Measurements from ENCODE around the gene SSR4. TPM values are rescaled to one million over a fixed set of nuclear protein-coding genes. Genes with fewer than 3 reads are reported as not detected.
A peak's percentile ranks its signal among the peaks of the same experiment; 100 is the strongest.

Gene SSR4
- total RNA-seq, 1 donor, result 156 TPM

GRCh38 chrX:153800177-153800722 is 5.8 kb downstream of the SSR4 start:
- Histone ChIP-seq H3K79me2 (ENCODE audit: insufficient read depth, low read length) (peaks cover 20% of the 10 kb centered on the region), H2AFZ (ENCODE audit: low read length) (no peak overlapping the region), H3K27ac (ENCODE audit: low read depth, low read length) (no peak overlapping the region), H3K9me3 (ENCODE audit: low read depth, low read length) (no peaks in the 10 kb centered on the region), H3K4me2 (ENCODE audit: insufficient read depth, low read length) (no peak overlapping the region), H3K4me1 (ENCODE audit: insufficient read depth, low read length) (peaks cover 6% of the 10 kb centered on the region), H3K4me3 (ENCODE audit: insufficient read depth, low read length) (no peak overlapping the region), H4K20me1 (ENCODE audit: insufficient read depth, low read length) (peaks cover 16% of the 10 kb centered on the region), H3K27me3 (ENCODE audit: insufficient read depth, low read length) (no peaks in the 10 kb centered on the region), H3K36me3 (ENCODE audit: insufficient read depth, low read length) (peaks cover 3% of the 10 kb centered on the region)
- no peak for DNase-seq (ENCODE audit: insufficient read length, low spot score, missing footprints)
- TF ChIP-seq CTCF (IDR thresholded peaks at IDR 0.05; ENCODE audit: extremely low read depth, low read depth, low read length), result no peak

GRCh38 chrX:153800746-153801145 is 6.3 kb downstream of the SSR4 start:
- Histone ChIP-seq H2AFZ (ENCODE audit: low read length) (no peak overlapping the region), H3K9me3 (ENCODE audit: low read depth, low read length) (no peaks in the 10 kb centered on the region), H3K79me2 (ENCODE audit: insufficient read depth, low read length) (peaks cover 15% of the 10 kb centered on the region), H3K4me2 (ENCODE audit: insufficient read depth, low read length) (no peak overlapping the region), H3K4me3 (ENCODE audit: insufficient read depth, low read length) (no peak overlapping the region), H3K27me3 (ENCODE audit: insufficient read depth, low read length) (no peaks in the 10 kb centered on the region), H3K4me1 (ENCODE audit: insufficient read depth, low read length) (peaks cover 2% of the 10 kb centered on the region), H4K20me1 (ENCODE audit: insufficient read depth, low read length) (peaks cover 12% of the 10 kb centered on the region), H3K36me3 (ENCODE audit: insufficient read depth, low read length) (peaks cover 3% of the 10 kb centered on the region), H3K27ac (ENCODE audit: low read depth, low read length) (no peak overlapping the region)
- no peak for TF ChIP-seq CTCF (IDR thresholded peaks at IDR 0.05; ENCODE audit: extremely low read depth, low read depth, low read length)
- DNase-seq (ENCODE audit: insufficient read length, low spot score, missing footprints), result peak; percentile 88

- no peak overlapping the region for H2AFZ ChIP-seq (ENCODE audit: low read length)
- peaks cover 3% of the 10 kb centered on the region for H3K36me3 ChIP-seq (ENCODE audit: insufficient read depth, low read length)
- H3K4me1 ChIP-seq (ENCODE audit: insufficient read depth, low read length), result no peaks in the 10 kb centered on the region
- no peaks in the 10 kb centered on the region for H3K27me3 ChIP-seq (ENCODE audit: insufficient read depth, low read length)
- no peaks in the 10 kb centered on the region for H3K9me3 ChIP-seq (ENCODE audit: low read depth, low read length)
- H3K4me2 ChIP-seq (ENCODE audit: insufficient read depth, low read length), result no peak overlapping the region
- H3K79me2 ChIP-seq (ENCODE audit: insufficient read depth, low read length), result peaks cover 6% of the 10 kb centered on the region
- TF ChIP-seq CTCF (IDR thresholded peaks at IDR 0.05; ENCODE audit: extremely low read depth, low read depth, low read length), result no peak
- no peak for DNase-seq (ENCODE audit: insufficient read length, low spot score, missing footprints)
- peaks cover 5% of the 10 kb centered on the region for H4K20me1 ChIP-seq (ENCODE audit: insufficient read depth, low read length)
- no peak overlapping the region for H3K27ac ChIP-seq (ENCODE audit: low read depth, low read length)
- no peak overlapping the region for H3K4me3 ChIP-seq (ENCODE audit: insufficient read depth, low read length)
Observed at GRCh38 chrX:153801669-153802068, 7.2 kb downstream of the SSR4 start.

- H3K4me3 ChIP-seq (ENCODE audit: insufficient read depth, low read length), result no peak overlapping the region
- H3K9me3 ChIP-seq (ENCODE audit: low read depth, low read length), result no peaks in the 10 kb centered on the region
- DNase-seq (ENCODE audit: insufficient read length, low spot score, missing footprints), result no peak
- H3K27me3 ChIP-seq (ENCODE audit: insufficient read depth, low read length), result no peaks in the 10 kb centered on the region
- no peaks in the 10 kb centered on the region for H3K4me1 ChIP-seq (ENCODE audit: insufficient read depth, low read length)
- TF ChIP-seq CTCF (IDR thresholded peaks at IDR 0.05; ENCODE audit: extremely low read depth, low read depth, low read length), result no peak
- H3K27ac ChIP-seq (ENCODE audit: low read depth, low read length), result no peak overlapping the region
- H2AFZ ChIP-seq (ENCODE audit: low read length), result no peak overlapping the region
- H4K20me1 ChIP-seq (ENCODE audit: insufficient read depth, low read length), result no peaks in the 10 kb centered on the region
- H3K79me2 ChIP-seq (ENCODE audit: insufficient read depth, low read length), result no peaks in the 10 kb centered on the region
- peaks cover 2% of the 10 kb centered on the region for H3K36me3 ChIP-seq (ENCODE audit: insufficient read depth, low read length)
- no peak overlapping the region for H3K4me2 ChIP-seq (ENCODE audit: insufficient read depth, low read length)
Observed at GRCh38 chrX:153802513-153803045, 8.1 kb downstream of the SSR4 start.

All from osteoblast (primary cell).